OCI-LY7 (cell line): ENCODE data around the gene MYH3. TPM values are rescaled to one million over a fixed set of nuclear protein-coding genes. Genes with fewer than 3 reads are reported as not detected.

Source experiments
- BruUV-seq: library from RNA; stranded (reverse); fragments of 400-500 nt; replicated peaks from 2 replicates; lab custom pipeline; 2021; lab: Mats Ljungman, UMichigan
- CTCF ChIA-PET: fragments of 300-600 bp; sonication (Branson Sonifier 250); formaldehyde crosslinking; loops from one replicate; lab custom pipeline; 2022; ENCODE audit warnings: antibody characterized with exemption; ENCODE audit not compliant: unreplicated experiment; lab: Charles Lee
- POLR2A ChIA-PET: fragments of 300-600 bp; sonication (Branson Sonifier 250); formaldehyde crosslinking; loops from one replicate; lab custom pipeline; 2022; ENCODE audit warnings: antibody characterized with exemption; lab: Charles Lee
- DNase-seq: peaks from one replicate; pipeline ENCODE4 v3.0.0-alpha.2; 2015; ENCODE audit warnings: low spot score
- H2AFZ ChIP-seq: fragments of 200-600 bp; sonication (generic), shearing (Covaris generic); 2 replicates; pipeline ENCODE4 v1.6.1; 2014; ENCODE audit warnings: mild to moderate bottlenecking, antibody characterized with exemption, low read length, moderate library complexity
- H3K27ac ChIP-seq: fragments of 200-600 bp; sonication (generic); 2 replicates; pipeline ENCODE4 v1.5.1; 2014; ENCODE audit warnings: mixed run types, low read depth, mild to moderate bottlenecking, moderate library complexity, low read length, inconsistent platforms; ENCODE audit not compliant: poor library complexity, severe bottlenecking
- H3K36me3 ChIP-seq: fragments of 200-600 bp; sonication (generic); 2 replicates; pipeline ENCODE4 v1.6.1; 2014; ENCODE audit warnings: mild to moderate bottlenecking, antibody characterized with exemption, low read length, moderate library complexity, mixed read lengths; ENCODE audit not compliant: insufficient read depth
- H3K4me1 ChIP-seq: fragments of 200-600 bp; sonication (generic); 2 replicates; pipeline ENCODE4 v1.5.1; 2014; ENCODE audit warnings: mild to moderate bottlenecking, low read length; ENCODE audit not compliant: insufficient read depth, poor library complexity, severe bottlenecking
- H3K4me2 ChIP-seq: fragments of 200-600 bp; sonication (generic); 2 replicates; pipeline ENCODE4 v1.6.1; 2014; ENCODE audit warnings: mild to moderate bottlenecking, low read length
- H3K4me3 ChIP-seq: fragments of 200-600 bp; sonication (generic); 2 replicates; pipeline ENCODE4 v1.5.1; 2014; ENCODE audit warnings: mild to moderate bottlenecking, low read depth, low read length; ENCODE audit not compliant: poor library complexity, severe bottlenecking
- H3K79me2 ChIP-seq: fragments of 200-600 bp; sonication (generic); 2 replicates; pipeline ENCODE4 v1.6.1; 2016; ENCODE audit warnings: low read depth, mild to moderate bottlenecking, low read length, moderate library complexity, mixed read lengths; ENCODE audit not compliant: insufficient read depth
- H3K9me2 ChIP-seq: fragments of 200-600 bp; sonication (generic); 2 replicates; pipeline ENCODE4 v1.6.1; 2016; ENCODE audit warnings: mild to moderate bottlenecking, low read length, mixed read lengths; ENCODE audit not compliant: insufficient read depth
- H3K9me3 ChIP-seq: fragments of 200-600 bp; sonication (generic); 2 replicates; pipeline ENCODE4 v1.6.1; 2014; ENCODE audit warnings: mild to moderate bottlenecking, mixed run types, low read length, mixed read lengths
- H4K20me1 ChIP-seq: fragments of 200-600 bp; sonication (generic); 2 replicates; pipeline ENCODE4 v1.6.1; 2014; ENCODE audit warnings: mild to moderate bottlenecking, antibody characterized with exemption, low read length, moderate library complexity, mixed read lengths; ENCODE audit not compliant: insufficient read depth
- EZH2phosphoT487 ChIP-seq: fragments of 200-600 bp; sonication (generic); IDR thresholded peaks from 2 replicates; pipeline ENCODE4 v1.6.1; 2018; ENCODE audit warnings: low read depth, borderline replicate concordance, mild to moderate bottlenecking, mixed run types, antibody characterized with exemption, low read length, moderate library complexity, mixed read lengths
- intact Hi-C: fragments of 100-400 bp; cut with micrococcal nuclease; formaldehyde crosslinking; loops from one replicate; pipeline ENCODE4 v1.10.0; 2022; ENCODE audit not compliant: unreplicated experiment
- total RNA-seq, 2 experiments: library from RNA; depleted of rRNA in 1 of 2; stranded (reverse); fragments of >200 nt in 1 of 2; shearing (Covaris generic) in 1 of 2; gene quantifications; 2 replicates each; pipeline ENCODE4 v1.2.3, GENCODE V29; 2014 to 2022
- TF ChIP-seq, protein P1 (sequence below): fragments of 200-600 bp; sonication (generic); conservative IDR thresholded peaks from 2 replicates; pipeline ENCODE4 v1.5.1; 2014; ENCODE audit warnings: mild to moderate bottlenecking, antibody characterized with exemption, low read length, moderate library complexity, mixed read lengths

The MYH3 gene
- total RNA-seq, 2 experiments from 2014 or later, result 4.2 to 5.9 TPM

- no TSS peak for BruUV-seq
- TF ChIP-seq, protein P1, sequence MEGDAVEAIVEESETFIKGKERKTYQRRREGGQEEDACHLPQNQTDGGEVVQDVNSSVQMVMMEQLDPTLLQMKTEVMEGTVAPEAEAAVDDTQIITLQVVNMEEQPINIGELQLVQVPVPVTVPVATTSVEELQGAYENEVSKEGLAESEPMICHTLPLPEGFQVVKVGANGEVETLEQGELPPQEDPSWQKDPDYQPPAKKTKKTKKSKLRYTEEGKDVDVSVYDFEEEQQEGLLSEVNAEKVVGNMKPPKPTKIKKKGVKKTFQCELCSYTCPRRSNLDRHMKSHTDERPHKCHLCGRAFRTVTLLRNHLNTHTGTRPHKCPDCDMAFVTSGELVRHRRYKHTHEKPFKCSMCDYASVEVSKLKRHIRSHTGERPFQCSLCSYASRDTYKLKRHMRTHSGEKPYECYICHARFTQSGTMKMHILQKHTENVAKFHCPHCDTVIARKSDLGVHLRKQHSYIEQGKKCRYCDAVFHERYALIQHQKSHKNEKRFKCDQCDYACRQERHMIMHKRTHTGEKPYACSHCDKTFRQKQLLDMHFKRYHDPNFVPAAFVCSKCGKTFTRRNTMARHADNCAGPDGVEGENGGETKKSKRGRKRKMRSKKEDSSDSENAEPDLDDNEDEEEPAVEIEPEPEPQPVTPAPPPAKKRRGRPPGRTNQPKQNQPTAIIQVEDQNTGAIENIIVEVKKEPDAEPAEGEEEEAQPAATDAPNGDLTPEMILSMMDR, result no peak
- TF ChIP-seq EZH2phosphoT487, result no peak
- CTCF ChIA-PET, result no interaction called here
Observed at GRCh38 chr17:10589553-10590145, 67.5 kb downstream of the MYH3 start.

GRCh38 chr17:10585529-10585928, 71.6 kb downstream of the MYH3 start:
- no peaks in the 10 kb centered on the region for H3K4me1 ChIP-seq
- intact Hi-C loops, result no loop called here
- DNase-seq, result no peak
- ChIA-PET CTCF (no interaction called here), POLR2A (interaction anchor here (1.2 kb wide), 1 partner anchor 16 kb away, joined by 3 read pairs; no protein-coding TSS in a partner anchor)
- H3K9me3 ChIP-seq, result no peaks in the 10 kb centered on the region
- no peaks in the 10 kb centered on the region for H3K36me3 ChIP-seq
- no TSS peak for BruUV-seq
- no peaks in the 10 kb centered on the region for H3K79me2 ChIP-seq
- no peak overlapping the region for H2AFZ ChIP-seq
- TF ChIP-seq EZH2phosphoT487, result no peak
- TF ChIP-seq, protein P1, result no peak
- H4K20me1 ChIP-seq, result no peaks in the 10 kb centered on the region
- H3K4me3 ChIP-seq, result no peak overlapping the region
- no peak overlapping the region for H3K27ac ChIP-seq
- no peak overlapping the region for H3K4me2 ChIP-seq
- H3K9me2 ChIP-seq, result no peaks in the 10 kb centered on the region

More at GRCh38 chr17:10589553-10590145, 67.5 kb downstream of the MYH3 start:
- Histone ChIP-seq H3K36me3 (no peaks in the 10 kb centered on the region), H3K4me3 (no peak overlapping the region), H3K9me2 (no peaks in the 10 kb centered on the region), H2AFZ (no peak overlapping the region), H3K79me2 (no peaks in the 10 kb centered on the region), H3K9me3 (no peaks in the 10 kb centered on the region), H4K20me1 (no peaks in the 10 kb centered on the region), H3K4me1 (no peaks in the 10 kb centered on the region), H3K27ac (no peak overlapping the region), H3K4me2 (no peak overlapping the region)
- POLR2A ChIA-PET, result no interaction called here
- intact Hi-C loops, result no loop called here
- no peak for DNase-seq

- Histone ChIP-seq H3K4me3 (no peak overlapping the region), H3K9me3 (no peaks in the 10 kb centered on the region), H3K9me2 (no peaks in the 10 kb centered on the region), H3K36me3 (no peaks in the 10 kb centered on the region), H3K79me2 (no peaks in the 10 kb centered on the region), H2AFZ (no peak overlapping the region), H3K4me1 (no peaks in the 10 kb centered on the region), H3K4me2 (no peak overlapping the region), H3K27ac (no peak overlapping the region), H4K20me1 (no peaks in the 10 kb centered on the region)
- no TSS peak for BruUV-seq
- ChIA-PET POLR2A (no interaction called here), CTCF (no interaction called here)
- no peak for TF ChIP-seq EZH2phosphoT487
- TF ChIP-seq, protein P1, result no peak
- intact Hi-C loops, result no loop called here
- DNase-seq, result no peak
Observed at GRCh38 chr17:10583834-10584233, 73.3 kb downstream of the MYH3 start.
